ENCODE measurements around the gene SBNO1.
A peak's percentile ranks its signal among the peaks of the same experiment; 100 is the strongest.

Gene SBNO1

GRCh38 chr12:123278101-123278627 is 86.5 kb downstream of the SBNO1 start:
- H3K4me3 ChIP-seq (ENCODE audit: control insufficient read depth, low read depth, low read length): no peak overlapping the region
- DNase-seq (ENCODE audit: low read depth): no peak
- no peak for TF ChIP-seq CTCF (IDR thresholded peaks at IDR 0.05; ENCODE audit: control insufficient read depth, insufficient read depth, low read depth, low read length, missing control alignments)

- no peak for DNase-seq (ENCODE audit: low read depth)
- TF ChIP-seq CTCF (IDR thresholded peaks at IDR 0.05; ENCODE audit: control insufficient read depth, insufficient read depth, low read depth, low read length, missing control alignments): no peak
- no peak overlapping the region for H3K4me3 ChIP-seq (ENCODE audit: control insufficient read depth, low read depth, low read length)
Measured at GRCh38 chr12:123273166-123273565, 91.5 kb downstream of the SBNO1 start.

- peak; percentile 42 for TF ChIP-seq CTCF (IDR thresholded peaks at IDR 0.05; ENCODE audit: control insufficient read depth, insufficient read depth, low read depth, low read length, missing control alignments)
- H3K4me3 ChIP-seq (ENCODE audit: control insufficient read depth, low read depth, low read length): peak overlapping the region; percentile 78
- no peak for DNase-seq (ENCODE audit: low read depth)
Measured at GRCh38 chr12:123271001-123271668, 93.5 kb downstream of the SBNO1 start.

GRCh38 chr12:123270214-123271000 is 94.2 kb downstream of the SBNO1 start:
- peak overlapping the region; percentile 78 for H3K4me3 ChIP-seq (ENCODE audit: control insufficient read depth, low read depth, low read length)
- no peak for TF ChIP-seq CTCF (IDR thresholded peaks at IDR 0.05; ENCODE audit: control insufficient read depth, insufficient read depth, low read depth, low read length, missing control alignments)
- peak; percentile 7 for DNase-seq (ENCODE audit: low read depth)

- no peak for DNase-seq (ENCODE audit: low read depth)
- TF ChIP-seq CTCF (IDR thresholded peaks at IDR 0.05; ENCODE audit: control insufficient read depth, insufficient read depth, low read depth, low read length, missing control alignments): no peak
- peak overlapping the region; percentile 78 for H3K4me3 ChIP-seq (ENCODE audit: control insufficient read depth, low read depth, low read length)
Measured at GRCh38 chr12:123269896-123270213, 94.8 kb downstream of the SBNO1 start.

GRCh38 chr12:123269395-123269892 is 95.2 kb downstream of the SBNO1 start:
- no peak for TF ChIP-seq CTCF (IDR thresholded peaks at IDR 0.05; ENCODE audit: control insufficient read depth, insufficient read depth, low read depth, low read length, missing control alignments)
- peak overlapping the region; percentile 78 for H3K4me3 ChIP-seq (ENCODE audit: control insufficient read depth, low read depth, low read length)
- peak; percentile 13 for DNase-seq (ENCODE audit: low read depth)
